Measurements from ENCODE around the gene GTPBP6.
"Not testable (repeated sequence)": the region's sequence is repeated elsewhere in the genome, so short reads cannot be mapped to it uniquely, and the experiment has no call there.

GTPBP6 gene

DNA sequence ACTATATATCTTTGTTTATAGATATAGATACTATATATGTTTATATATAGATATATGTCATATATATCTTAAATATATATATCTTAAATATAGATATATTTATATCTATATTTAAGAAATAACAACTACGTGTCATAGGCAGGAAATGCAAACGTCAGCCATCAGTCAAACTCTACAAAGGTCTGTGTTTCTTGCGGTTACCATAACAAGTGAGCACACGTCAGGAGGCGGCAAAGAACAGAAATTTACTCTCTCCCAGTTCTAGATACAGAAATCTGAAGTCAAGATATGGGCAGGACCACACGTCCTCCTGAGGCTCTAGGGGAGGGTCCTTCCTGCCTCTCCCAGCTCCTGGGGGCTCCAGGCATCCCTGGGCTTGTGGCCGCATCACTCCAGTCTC lies 30.9 kb downstream of the GTPBP6 start:
- DNase-seq: no peak

DNA sequence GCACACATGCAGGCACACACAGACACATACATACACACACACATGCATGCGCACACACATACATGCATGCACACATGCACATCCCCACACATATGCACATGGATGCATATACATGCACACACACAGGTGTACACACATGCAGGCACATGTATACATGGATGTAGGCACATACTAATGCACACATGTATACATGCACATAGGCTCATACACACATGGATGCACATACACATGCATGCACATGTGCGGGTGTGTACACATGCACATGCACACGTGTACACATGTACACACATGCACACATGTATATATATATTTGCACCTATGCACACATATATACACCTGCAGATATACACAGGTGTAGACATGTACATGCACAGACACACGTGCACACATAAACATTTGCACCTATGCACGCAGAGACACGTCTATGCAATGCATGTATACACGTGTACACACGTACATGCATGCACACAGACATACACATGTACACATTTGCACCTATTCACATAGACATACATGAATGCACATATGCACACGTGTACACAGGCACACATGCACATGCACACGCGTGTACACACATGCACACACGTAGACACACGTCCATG lies 33.4 kb downstream of the GTPBP6 start:
- DNase-seq: no peak

DNA sequence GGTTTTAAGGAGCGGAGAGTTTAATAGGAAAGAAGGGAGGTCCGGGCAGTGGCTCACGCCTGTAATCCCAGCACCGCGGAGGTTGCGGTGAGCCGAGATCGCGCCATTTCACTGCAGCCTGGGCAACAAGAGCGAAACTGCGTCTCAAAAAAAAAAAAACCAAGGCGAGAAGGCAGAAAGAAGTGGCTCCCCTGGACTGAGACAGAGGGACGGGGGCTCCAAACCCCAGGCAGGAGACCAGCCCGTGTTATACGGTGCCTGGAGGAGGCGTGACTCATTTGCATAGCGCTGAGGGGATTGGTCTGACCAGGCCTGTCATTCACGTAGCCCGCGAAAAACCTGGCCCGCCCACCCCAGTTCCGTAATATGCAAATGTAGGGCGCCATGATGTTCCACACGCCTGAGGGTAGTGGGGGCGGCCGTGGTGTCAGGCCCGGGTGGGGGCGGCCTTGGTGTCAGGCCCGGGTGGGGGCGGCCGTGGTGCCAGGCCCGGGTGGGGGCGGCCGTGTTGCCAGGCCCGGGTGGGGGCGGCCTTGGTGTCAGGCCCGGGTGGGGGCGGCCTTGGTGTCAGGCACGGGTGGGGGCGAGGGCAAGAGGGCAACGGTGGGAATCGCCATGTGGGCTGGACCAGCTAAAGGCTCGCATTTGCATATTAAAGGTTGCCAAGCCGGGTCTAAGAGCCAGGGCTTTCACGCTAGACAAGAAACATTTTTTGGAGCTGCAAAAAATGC lies 35.3 kb downstream of the GTPBP6 start:
- DNase-seq: no peak

DNA sequence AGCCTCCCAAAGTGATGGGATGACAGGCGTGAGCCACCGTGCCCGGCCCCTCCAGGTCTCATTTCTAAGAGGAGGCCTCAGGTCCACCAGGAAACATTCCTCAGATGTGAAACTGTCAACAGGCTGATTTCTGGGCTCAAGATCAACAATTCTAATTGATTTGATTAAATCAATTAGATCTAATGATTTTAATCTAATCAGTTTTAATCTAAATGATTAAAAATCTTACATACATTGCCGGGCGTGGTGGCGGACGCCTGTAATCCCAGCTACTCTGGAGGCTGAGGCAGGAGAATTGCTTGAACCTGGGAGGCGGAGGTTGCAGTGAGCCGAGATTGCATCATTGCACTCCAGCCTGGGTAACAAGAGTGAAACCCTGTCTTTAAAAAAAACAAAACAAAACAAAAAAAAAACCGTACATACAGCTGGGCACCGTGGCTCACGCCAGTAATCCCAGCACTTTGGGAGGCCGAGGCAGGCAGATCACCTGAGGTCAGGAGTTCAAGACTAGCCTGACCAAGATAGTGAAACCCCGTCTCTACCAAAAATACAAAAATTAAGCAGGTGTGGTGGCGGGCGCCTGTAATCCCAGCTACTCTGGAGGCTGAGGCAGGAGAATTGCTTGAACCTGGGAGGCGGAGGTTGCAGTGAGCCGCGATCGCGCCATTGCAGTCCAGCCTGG lies 36.5 kb downstream of the GTPBP6 start:
- DNase-seq: not testable (repeated sequence)

DNA sequence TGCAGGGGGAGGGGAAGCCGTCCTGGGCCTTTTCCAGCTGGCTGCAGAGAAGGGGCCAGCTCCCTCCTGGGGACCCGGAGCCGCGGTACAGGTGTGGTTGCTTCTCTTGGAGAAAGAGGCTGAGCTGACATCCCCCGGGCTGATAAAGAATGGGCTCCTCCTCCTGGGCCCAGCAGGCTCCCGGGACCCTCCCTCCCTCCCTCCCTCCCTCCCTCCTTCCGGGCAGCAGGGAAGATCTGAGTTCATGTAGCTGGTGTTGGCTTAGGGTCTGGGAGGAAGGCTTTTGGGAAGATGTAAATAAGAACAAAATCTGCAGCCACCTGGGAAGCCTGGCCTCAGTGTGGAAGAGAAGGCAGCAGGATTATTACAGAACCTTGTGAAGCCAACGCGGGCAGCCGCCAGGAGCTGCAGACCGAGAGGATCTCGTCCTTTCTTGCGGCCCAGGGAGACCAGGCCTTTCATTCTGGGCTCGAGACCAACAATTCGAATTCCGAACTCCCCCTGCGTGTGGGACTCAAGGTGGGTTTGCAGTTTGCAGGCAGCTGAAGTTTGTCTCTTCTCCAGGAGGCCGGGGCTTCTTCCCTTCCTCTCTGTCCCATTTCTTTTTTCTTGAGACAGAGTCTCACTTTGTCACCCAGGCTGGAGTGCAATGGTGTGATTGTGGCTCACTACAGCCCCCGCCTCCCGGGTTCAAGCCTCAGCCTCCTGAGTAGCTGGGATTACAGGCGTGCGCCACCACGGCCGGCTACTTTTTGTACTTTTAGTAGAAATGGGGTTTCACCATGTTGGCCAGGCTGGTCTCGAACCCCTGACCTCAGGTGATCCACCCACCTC lies 37.2 kb downstream of the GTPBP6 start, which contains the start of gene PLCXD1:
TSS of gene PLCXD1 (plus strand) at position 216 of the 834 bp plus-strand sequence. CDS start 2,807 bp downstream, outside the sequence.
- DNase-seq: no peak

DNA sequence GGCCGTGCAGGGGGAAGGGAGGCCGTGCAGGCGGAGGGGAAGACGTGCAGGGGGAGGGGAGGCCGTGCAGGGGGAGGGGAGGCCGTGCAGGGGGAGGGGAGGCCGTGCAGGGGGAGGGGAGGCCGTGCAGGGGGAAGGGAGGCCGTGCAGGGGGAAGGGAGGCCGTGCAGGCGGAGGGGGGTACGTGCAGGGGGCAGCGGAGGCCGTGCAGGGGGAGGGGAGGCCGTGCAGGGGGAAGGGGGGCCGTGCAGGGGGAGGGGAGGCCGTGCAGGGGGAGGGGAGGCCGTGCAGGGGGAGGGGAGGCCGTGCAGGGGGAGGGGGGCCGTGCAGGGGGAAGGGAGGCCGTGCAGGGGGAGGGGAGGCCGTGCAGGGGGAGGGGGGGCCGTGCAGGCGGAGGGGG lies 37.9 kb downstream of the GTPBP6 start:
- DNase-seq: not testable (repeated sequence)

DNA sequence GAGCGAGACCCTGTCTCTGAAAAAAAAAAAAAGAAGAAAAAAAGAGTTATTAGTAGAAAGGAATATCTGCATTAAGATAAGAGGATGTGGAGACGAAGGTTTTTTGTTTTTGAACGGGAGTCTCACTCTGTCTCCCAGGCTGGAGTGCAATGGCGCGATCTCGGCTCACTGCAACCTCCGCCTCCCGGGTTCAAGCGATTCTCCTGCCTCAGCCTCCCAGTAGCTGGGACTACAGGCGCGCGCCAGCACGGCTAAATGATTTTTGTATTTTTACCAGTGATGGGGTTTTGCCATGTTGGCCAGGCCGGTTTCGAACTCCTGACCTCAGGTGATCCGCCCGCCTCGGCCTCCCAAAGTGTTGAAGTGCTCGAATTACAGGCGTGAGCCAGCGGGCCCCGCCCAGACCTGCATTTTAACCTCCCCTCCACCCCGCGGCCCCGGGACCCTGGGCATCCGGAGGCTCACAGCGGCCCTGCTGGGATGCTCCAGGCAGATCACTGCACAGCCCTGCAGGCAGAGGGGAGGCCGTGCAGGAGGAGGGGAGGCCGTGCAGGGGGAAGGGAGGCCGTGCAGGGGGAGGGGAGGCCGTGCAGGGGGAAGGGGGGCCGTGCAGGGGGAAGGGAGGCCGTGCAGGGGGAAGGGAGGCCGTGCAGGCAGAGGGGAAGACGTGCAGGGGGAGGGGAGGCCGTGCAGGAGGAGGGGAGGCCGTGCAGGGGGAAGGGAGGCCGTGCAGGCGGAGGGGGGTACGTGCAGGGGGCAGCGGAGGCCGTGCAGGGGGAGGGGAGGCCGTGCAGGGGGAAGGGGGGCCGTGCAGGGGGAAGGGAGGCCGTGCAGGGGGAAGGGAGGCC lies 38.6 kb downstream of the GTPBP6 start:
- not testable (repeated sequence) for DNase-seq

DNA sequence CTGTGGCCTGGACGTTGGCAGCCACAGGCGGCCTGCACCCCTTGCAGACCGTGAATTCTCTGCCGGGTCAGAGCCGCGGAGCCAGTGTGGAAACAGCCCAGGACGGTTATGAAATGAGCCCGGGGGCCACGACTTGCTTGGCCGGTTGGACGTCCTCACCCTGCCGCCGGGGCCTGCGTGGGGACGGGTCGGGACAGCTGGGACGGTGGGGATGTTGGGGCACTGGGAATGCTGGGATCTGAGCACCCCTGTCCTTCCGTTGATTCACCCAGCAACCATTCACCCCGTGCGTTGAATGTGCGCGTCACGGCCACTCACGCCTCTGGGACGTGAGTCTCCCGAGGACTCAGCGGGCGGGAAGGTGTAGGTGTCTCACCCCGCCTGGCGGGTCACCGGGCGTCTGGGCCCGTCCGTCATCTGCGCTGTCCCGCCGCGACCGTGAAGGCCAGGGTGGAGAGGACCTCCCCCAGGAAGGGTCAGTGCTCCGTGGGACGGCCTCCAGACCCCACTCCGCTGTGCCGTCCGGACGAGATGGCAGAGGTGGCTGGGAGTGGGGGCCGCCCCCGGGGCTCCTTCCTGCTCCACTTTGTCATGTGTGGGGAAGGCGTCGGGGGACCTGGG lies 41.9 kb downstream of the GTPBP6 start:
- DNase-seq: no peak

DNA sequence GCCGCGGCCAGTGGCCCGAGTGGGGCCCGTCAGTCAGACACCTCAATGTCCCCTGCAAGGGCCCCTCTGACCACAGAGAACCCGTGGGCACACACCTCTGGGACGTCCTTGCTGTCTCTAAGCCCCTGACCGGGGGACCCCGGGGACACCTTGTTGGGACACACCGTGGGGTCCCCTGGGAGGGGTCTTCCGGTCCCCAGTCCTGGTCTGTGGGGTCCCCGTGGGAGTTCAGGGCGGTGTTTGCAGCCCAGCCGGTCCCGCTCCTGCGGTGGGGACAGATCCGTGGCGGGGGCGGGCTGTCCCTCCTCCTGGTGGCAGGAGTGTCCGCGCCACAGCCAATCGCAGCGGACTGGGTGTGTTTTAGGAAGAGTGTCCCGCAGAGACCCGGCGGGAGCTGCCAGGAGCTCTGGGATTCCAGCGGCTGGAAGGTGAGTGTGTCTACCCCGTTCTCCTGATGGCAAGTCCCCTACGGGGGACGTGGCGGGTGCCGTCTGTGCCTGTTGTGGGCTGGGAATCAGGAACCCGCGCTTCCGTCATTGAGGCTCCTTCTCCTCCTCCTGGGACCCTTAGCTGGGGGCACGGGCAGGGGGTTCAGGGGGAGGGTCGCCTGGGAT lies 42.5 kb downstream of the GTPBP6 start:
- DNase-seq: no peak

DNA sequence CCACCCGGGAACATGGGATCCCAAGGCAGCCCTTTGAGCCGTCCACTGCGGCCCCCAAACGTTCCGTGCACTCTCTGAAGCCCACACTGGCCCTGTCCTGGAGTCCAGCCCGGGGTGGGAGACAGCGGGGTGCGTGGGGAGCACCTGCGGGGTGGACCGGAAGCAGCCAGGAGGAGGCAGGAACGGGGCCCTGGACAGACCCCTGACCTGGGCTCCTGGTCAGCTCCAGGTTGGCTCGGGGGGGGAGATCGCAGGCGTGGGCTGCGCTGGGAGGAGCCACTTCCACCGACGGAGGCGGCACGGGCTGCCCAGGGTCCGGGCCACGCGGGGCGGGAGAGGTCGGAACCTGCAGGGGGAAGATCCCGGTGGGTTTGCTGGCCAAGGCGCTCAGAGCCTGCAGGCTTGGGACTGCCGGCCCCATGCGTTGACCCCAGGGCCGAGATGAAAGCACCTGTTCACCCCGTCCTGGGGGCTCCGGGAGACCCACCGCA lies 43.1 kb downstream of the GTPBP6 start:
- no peak for DNase-seq

DNA sequence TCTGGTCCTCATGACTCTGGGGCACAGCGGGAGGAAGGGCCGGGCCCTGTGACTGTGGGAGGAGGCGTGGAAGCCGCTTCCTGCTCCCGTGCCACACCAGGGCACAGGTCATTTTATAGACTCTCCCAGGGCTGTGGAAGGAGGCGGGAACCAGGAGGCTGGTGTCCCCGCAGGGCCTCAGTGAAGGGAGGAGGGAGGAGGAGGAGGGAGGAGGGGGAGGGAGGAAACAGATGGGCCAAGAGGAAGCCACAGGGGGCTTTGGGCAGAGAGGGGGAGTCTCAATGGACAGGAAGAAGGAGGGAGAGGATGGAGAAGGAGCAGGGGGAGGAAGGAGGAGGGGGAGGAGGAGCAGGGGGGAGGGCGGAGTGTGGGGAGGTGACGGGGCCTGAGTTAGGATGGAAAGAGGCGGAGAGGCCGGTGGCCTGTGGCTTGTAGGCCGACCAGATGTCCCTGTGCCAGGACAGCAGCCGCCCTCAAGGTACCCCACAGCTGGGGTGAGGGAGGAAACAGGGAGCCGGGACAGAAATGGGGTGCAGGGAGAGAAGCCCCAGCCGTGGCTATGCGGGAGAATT lies 43.6 kb downstream of the GTPBP6 start:
- DNase-seq: no peak

DNA sequence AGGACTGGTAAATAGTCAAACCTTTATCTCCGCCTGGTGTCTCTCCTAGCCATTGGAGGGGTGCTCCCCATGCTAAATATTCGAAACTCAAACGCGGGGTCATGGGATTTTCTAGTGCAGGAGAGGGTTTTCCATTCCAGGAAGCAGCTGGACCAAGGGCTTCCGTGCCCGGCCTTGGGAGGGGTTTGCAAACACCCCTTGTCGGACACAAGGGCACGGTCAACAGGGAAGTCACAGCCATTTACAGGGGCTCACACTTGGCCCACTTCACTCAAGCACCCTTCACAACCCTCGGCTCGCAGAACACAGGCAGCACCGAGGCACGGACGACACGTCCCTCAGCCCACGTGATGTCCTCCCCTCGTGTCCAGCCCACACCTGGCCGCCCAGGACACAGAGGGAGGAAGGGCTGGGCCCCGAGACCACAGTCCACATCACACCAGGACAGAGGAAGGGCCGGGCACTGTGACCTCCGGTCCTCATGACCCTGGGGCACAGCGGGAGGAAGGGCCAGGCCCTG lies 47.7 kb downstream of the GTPBP6 start:
- no peak for DNase-seq

DNA sequence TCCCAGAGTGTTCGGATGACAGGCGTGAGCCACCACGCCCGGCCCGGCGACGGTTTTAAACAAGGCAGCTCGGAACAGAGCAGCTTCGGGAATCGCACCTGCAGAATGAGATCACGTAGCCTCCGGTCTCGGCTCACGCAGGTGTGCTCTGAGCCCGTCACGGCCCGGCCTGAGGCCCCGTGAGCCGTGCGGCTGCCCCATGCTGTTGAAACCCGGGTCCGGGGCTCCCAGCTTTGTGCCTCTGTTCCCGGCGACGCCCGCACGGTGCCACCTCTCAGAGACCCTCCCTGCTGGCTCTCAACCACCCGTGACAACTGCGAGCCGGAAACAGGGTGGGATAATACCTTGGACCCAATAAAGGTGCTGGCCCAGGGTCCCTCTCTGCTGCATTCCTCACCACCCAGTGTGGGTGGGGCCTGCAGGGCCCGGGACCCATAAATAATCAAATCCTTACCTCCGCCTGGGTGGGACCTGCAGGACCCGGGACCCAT lies 50.8 kb downstream of the GTPBP6 start:
- DNase-seq: no peak

DNA sequence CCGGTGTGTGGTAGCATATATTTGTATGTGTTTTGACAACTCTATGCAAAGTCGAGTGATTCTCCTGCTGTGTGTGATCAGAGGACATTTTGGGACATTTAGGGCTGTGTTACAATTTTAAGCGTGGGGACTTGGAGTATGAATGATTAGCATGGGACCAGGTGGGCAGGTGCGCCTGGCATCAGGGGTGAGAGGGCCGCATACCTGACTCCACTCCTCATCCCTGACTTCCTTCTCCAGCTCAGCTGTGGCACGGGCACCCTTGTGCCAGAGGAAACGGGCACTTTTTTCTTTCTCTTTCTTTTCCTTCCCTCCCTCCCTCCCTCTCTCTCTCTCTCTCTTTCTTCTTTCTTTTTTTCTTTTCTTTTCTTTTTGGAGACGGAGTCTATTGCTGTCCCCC lies 53.1 kb downstream of the GTPBP6 start:
- DNase-seq: no peak

DNA sequence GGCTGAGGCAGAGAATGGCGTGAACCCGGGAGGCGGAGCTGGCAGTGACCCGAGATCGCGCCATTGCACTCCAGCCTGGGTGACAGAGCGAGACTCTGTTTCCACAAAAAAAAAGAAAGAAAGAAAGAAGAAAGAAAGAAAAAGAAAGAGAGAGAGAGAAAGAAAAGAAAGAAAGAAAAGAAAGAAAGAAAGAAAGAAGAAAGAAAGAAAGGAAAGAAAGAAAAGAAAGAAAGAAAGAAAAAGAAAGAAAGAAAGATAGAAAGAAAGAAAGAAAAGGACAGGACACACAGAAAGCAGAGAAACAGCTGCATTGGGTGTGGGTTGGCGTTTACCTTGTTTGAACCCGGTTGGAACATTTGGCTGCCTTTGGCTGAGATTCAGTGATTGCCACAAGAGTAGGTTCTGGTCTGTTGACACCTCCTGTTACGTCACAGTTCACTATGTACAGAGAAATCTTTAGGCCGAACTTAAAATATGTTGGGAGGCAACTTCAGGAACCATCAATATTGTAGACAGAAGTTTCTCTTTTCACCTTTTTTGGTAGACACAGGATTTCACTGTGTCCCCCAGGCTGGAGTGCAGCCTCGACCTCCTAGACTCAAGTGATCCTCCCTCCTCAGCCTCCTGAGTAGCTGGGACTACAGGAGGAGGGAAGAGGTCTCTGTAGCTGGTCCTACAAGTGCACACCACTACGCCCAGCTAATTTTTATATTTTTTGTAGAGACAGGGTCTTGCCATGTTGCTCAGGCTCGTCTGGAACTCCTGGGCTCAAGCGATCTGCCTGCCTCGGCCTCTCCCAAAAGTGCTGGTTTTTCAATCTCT lies 53.8 kb downstream of the GTPBP6 start:
- no peak for DNase-seq

DNA sequence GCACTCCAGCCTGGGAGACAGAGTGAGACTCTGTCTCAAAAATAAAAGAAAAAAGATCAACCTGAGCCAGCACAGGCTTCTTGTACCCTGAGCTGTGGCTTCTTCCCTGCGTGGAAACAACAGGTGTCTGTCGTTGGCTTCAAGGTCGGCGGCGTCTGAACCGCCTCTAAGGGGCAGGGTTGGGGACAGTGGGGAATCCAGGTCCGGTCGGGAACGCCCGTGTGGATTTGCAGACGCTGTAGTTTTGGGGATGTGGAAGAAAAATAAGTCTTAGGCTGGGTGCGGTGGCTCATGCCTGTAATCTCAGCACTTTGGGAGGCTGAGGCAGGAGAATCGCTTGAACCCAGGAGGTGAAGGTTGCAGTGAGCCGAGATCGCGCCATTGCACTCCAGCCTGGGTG lies 54.6 kb downstream of the GTPBP6 start:
- not testable (repeated sequence) for DNase-seq

DNA sequence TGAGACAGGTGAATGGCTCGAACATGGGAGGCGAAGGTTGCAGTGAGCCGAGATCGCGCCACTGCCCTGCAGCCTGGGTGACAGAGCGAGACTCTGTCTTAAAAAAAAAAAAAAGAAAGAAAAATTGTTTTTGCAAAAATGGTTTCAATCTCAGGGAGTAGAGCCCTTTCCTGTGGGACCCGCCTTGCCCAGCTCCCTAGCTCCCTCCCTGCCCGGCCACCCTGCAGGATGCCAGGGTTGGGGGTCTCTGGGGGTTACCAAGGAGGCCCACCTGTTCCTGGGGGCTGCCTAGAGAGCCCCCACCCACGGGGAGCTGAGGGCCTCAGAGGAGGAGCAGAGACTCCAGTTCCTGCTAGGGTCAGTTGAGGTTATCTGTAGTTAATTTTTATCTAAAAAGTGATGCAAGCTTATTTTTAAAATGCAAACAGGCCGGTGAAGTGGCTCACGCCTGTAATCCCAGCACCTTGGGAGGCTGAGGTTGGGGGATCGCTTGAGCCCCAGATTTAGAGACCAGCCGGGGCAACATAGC lies 56.2 kb downstream of the GTPBP6 start:
- no peak for DNase-seq

DNA sequence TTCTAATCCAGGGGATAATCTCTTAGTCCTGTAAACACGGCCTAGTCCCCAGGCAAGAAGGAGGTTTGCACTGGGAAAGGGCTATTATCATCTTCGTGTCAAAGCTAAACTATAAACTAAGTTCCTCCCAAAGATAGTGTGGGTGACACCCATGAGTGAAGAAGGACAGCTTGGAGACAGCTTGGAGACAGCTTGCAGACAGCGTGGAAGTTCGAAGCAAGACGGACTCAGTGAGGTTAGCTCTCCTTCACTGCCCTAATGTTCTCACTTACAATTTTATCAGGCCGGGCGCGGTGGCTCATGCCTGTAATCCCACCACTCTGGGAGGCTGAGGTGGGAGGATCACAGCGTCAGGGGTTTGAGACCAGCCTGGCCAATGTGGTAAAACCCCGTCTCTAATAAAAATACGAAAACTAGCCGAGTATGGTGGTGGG lies 56.7 kb downstream of the GTPBP6 start:
- DNase-seq: no peak

All from cortex of kidney (tissue), 1 donor.